Sciatic nerve (tissue), 2 donors: Measurements from ENCODE around the gene LAMTOR2. TPM values are rescaled to one million over a fixed set of nuclear protein-coding genes. Genes with fewer than 3 reads are reported as not detected.
A peak's percentile ranks its signal among the peaks of the same experiment; 100 is the strongest.

ENCODE experiments used
- ATAC-seq: fragments of 200-7000 bp; cut with Tn5 transposase; one replicate; pipeline ENCODE4 v1.9.1; 2020; ENCODE audit warnings: mild to moderate bottlenecking, moderate library complexity
- DNase-seq: peaks from one replicate; pipeline ENCODE4 v3.0.0-alpha.2; 2020; ENCODE audit warnings: low spot score
- intact Hi-C: fragments of 100-400 bp; cut with DNase I; formaldehyde crosslinking; loops from one replicate; pipeline ENCODE4 v1.14.2; 2022
- total RNA-seq: library from RNA; stranded (reverse); fragmentation: NEBNext Ultra II Directional; extraction: Animal tissue kit (Norgen Biotek cat#: 25700); gene quantifications from one replicate; pipeline ENCODE4 v1.2.1, GENCODE V29; 2021
- donor health status: DM: no; HTN: no; CAD: no.
- donor health status: DM: no; HTN: no; CAD: no.

Gene LAMTOR2
- total RNA-seq, 1 donor from 2014 or later = 35.8 TPM

DNA sequence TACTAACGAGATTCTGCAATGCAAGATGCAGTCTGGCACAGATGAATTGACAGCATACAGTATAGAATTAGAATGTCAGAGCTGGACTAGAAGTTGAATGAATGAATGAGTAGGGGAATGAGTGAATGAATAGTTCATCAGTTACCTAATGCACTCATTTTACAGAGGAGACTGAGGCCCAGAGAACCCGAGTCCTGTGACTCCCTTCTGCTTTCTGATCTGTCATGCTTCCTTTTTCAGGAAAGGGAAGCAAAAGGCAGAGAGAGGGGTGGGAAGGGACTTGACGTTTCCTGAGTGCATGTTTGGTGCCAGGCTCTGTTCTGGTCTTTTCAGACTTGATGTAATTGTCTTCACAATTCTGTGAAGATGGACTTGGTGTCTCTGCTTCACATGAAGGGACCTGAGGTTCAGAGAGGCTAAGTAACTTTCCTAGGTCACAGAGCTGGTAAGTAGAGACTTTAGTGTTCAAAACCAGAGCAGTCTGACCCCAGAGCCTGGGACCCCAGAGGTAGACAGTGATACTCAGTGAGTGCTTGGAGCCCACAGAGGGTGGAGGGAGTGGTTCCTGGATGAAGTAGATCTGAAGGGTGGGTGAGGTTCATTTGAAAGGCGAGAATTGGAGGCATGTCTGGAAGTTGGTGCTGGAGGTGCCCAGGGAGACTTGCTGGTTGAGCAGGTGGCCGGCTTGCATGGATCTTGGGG, 35.7 kb downstream of the LAMTOR2 start:
- peak; percentile 64 for ATAC-seq
- intact Hi-C loops = loop anchor here (5.0 kb wide), 1 partner anchor 132 kb away; no protein-coding TSS in a partner anchor
- no peak for DNase-seq

- peak; percentile 93 for DNase-seq
- intact Hi-C loops = loop anchor here (5.0 kb wide), 1 partner anchor 131 kb away; no protein-coding TSS in a partner anchor
- ATAC-seq = peak; percentile 87
Measured at GRCh38 chr1:156090840-156091188, 36.2 kb downstream of the LAMTOR2 start.

- ATAC-seq = no peak
- intact Hi-C loops = loop anchor here (5.0 kb wide), 1 partner anchor 131 kb away; no protein-coding TSS in a partner anchor
- no peak for DNase-seq
Measured at GRCh38 chr1:156091610-156092009, 37.0 kb downstream of the LAMTOR2 start.

- intact Hi-C loops = loop anchor here (1.0 kb wide), 1 partner anchor 34 kb away; no protein-coding TSS in a partner anchor
- no peak for DNase-seq
- ATAC-seq = peak; percentile 19
Measured at GRCh38 chr1:156095906-156096508, 41.4 kb downstream of the LAMTOR2 start.

DNA sequence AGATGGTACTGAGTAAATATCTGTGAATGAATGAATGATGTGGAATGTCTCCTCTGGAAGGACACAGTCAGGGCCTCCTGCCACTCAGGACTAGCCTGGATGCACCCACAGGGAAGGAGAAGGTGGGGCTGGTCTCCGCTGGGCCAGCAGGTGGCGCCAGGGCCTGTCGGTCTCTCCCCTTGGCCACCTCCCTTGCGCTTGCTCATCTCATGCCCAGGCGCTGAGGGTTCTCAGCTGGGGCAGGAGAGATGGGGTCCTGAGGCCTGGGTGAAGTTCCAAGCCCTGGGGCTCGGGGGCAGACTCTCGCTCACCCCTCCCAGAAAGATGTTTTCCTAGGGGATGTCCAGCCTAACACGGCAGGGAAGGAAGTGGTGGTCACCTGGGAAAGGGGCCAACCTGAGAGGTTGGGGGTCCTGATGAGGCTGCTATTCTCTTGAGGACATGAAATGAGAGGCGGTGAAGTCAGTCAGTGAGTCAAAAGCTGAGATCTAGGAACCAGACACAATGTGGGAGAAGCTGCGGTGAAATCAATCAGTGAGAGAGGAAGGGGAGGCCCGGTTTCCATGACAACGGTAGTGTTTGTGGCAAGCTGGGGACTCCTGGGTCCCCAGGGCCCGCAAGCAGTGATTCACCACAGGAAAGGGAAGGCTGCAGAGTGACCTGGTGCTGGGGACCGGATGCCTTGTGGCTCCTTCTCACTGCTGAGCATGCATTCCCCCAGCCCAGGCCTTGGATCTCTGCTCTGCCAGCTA, 42.2 kb downstream of the LAMTOR2 start:
- intact Hi-C loops = loop anchor here (1.0 kb wide), 1 partner anchor 33 kb away; no protein-coding TSS in a partner anchor
- peak; percentile 95 for DNase-seq
- peak; percentile 97 for ATAC-seq

DNA sequence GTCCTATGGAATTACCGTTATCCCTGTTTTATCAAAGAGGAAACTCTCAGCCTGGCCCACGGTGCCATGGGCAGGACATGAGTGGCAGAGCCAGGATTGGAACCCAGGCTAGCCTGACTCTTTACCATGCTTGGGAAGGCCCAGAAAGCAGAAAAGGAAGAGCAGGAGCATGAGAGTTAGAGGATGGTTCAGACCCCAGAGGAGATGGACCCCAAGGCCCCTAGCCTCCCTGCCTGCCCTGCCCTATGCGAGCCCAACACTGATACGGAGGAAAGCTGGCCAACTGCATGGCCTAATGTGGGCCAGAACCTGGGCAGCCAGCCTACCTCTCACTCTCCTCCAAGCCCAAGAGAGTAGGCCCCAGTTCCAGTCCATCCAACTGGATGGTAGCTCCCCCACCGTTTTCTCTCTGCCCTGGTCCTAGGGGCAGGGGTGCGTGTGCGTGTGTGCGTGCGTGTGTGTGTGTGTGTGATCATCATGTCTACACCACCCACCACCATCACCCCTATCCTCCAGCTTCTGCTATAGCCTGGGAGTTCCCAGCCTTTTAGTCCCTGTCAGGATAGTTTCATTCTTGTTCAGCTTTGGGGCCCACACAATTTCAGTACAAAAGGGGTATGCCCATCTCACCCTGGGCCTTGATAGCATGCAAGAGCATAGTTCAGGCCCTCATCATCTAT, 43.1 kb downstream of the LAMTOR2 start:
- no peak for DNase-seq
- ATAC-seq = peak; percentile 0
- intact Hi-C loops = no loop called here

- intact Hi-C loops = no loop called here
- no peak for DNase-seq
- ATAC-seq = no peak
Measured at GRCh38 chr1:156098784-156099183, 44.2 kb downstream of the LAMTOR2 start.

DNA sequence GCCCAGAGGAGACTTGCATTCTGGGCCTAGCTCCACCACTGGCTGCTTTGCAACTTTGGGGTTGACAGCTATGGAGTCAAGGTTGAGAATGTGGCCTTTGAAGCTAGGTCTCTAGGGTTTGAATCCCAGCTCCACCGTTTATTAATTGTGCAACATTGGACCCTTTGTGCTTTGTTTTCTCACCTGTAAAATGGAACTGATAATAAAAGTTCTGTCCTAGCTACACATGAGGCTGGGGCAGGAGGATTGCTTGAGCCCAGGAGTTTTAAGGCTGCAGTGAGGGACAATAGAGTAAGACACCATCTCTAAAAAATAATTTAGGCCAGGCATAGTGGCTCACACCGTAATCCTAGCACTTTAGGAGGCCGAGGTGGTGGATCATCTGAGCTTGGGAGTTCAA, 44.7 kb downstream of the LAMTOR2 start:
- ATAC-seq (no peak), DNase-seq (no peak)
- intact Hi-C loops = no loop called here

- intact Hi-C loops = no loop called here
- DNase-seq (no peak), ATAC-seq (no peak)
Measured at GRCh38 chr1:156100205-156100995, 45.8 kb downstream of the LAMTOR2 start.

DNA sequence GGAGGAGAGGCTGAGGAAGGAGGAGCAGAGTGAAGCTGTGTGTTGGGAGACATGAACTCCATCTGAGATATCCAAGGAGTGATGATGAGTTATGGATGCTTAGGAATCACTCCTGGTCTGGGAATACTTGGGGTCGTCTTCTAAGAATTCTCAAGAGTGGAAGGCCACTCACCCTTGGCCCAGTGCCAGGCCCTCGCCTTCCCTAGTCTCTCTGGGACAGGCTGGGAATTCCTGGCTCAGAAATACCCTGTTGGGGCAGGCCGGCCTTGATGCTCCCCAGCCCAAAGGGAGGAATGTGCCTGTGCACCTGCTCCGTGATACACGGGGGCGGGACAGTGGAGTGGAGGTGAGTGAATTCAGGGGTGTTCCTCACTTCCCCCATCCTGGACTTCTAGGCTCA, 47.3 kb downstream of the LAMTOR2 start:
- intact Hi-C loops = no loop called here
- no peak for DNase-seq
- ATAC-seq = no peak

GRCh38 chr1:156102633-156103511, 48.3 kb downstream of the LAMTOR2 start:
- ATAC-seq = no peak
- intact Hi-C loops = no loop called here
- no peak for DNase-seq

DNA sequence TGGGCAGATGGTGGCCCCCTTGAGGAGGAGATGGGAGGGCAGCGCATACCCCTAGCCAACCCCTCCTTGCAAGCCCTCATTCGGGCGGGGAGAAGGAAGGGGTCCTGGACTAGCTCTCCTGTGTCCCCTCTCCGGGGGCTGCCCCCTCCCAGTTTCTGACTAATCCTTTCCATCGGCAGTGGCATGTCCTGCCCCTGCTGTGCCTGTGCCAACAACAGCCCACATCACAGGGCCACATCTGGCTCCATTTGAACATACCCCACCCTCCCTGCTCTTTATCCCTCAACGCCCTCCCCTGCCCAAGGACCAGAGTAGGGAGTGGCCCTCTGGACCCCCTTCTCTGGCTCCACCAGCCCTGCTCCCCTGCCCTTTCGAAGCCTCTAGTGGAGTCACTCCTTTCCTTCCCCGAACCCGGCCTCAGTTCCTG, 49.0 kb downstream of the LAMTOR2 start:
- DNase-seq = peak; percentile 73
- ATAC-seq = no peak
- intact Hi-C loops = no loop called here

GRCh38 chr1:156104065-156104810, 49.7 kb downstream of the LAMTOR2 start:
- intact Hi-C loops = no loop called here
- DNase-seq = peak; percentile 86
- peak; percentile 69 for ATAC-seq

- peak; percentile 1 for ATAC-seq
- no peak for DNase-seq
- intact Hi-C loops = no loop called here
Measured at GRCh38 chr1:156104861-156105832, 50.6 kb downstream of the LAMTOR2 start.

DNA sequence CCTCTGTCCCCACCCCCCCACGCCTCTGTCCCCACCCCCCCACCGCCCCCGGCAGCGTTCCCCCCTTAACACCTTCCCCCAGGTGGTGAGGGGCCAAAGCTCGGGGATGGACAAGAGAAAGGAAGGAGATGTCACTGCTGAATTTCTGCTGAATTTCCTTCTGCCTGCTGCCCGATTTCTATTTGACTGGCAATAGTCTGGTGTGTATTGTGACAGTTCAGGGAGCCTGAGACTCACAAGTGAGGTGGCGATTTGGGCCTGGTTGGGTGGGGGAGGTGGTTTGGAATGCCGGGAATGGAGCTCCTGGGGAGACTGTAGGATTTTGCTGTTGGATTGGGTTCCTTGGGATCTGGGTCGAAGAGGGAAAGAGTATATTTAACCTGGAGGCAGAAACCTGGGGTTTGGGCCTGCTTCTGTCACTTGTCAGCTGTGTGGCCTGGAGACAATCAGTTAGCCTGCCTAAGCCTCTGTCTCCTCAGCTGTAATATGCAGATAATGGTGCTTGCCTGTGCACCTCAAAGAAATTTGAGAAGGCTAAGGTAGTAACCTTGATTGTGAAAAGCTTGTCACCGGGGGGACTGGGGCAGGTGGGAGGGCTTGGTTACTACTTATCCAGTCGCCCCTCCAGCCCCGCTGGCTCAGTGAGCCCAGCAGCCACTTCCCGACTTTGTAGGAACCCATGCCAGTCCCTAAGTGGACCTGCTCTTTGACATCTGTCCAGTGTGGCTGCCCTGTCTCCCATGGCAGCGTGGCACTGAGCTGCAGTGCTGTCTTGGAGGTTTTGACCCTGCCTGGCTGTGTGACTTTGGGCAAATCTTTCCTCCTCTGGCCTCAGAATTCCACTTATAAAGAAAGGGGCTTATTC, 52.3 kb downstream of the LAMTOR2 start:
- intact Hi-C loops = no loop called here
- DNase-seq (no peak), ATAC-seq (peak; percentile 2)
